Neuron (in vitro differentiated cells): ENCODE data around the gene FAM76A.
"Not testable (repeated sequence)": the region's sequence is repeated elsewhere in the genome, so short reads cannot be mapped to it uniquely, and the experiment has no call there.

Experiments used
- H2AFZ ChIP-seq: one replicate; pipeline ENCODE4 v1.6.1; 2013; ENCODE audit warnings: low read depth, mild to moderate bottlenecking, inconsistent platforms, low read length, moderate library complexity
- H3K27me3 ChIP-seq: one replicate; pipeline ENCODE4 v1.6.1; 2013; ENCODE audit warnings: low read length; ENCODE audit not compliant: insufficient read depth
- H3K36me3 ChIP-seq: one replicate; pipeline ENCODE4 v1.6.1; 2013; ENCODE audit warnings: low read length; ENCODE audit not compliant: insufficient read depth
- H3K4me1 ChIP-seq: one replicate; pipeline ENCODE4 v1.6.1; 2013; ENCODE audit warnings: low read length; ENCODE audit not compliant: insufficient read depth
- H3K4me3 ChIP-seq: 2 replicates; pipeline ENCODE4 v1.5.1; 2013; ENCODE audit warnings: mild to moderate bottlenecking, low read length, moderate library complexity
- H3K9me3 ChIP-seq: one replicate; pipeline ENCODE4 v1.6.1; 2013; ENCODE audit warnings: low read length

Gene FAM76A

GRCh38 chr1:27773826-27774445 is 48.2 kb downstream of the FAM76A start:
- Histone ChIP-seq H3K4me3 (peak overlapping the region; percentile 88), H3K36me3 (peaks cover 5% of the 10 kb centered on the region), H2AFZ (peak overlapping the region; percentile 26), H3K4me1 (peaks cover 11% of the 10 kb centered on the region), H3K9me3 (no peaks in the 10 kb centered on the region), H3K27me3 (no peaks in the 10 kb centered on the region)

- no peak overlapping the region for H2AFZ ChIP-seq
Observed at GRCh38 chr1:27774654-27775053, 48.9 kb downstream of the FAM76A start.

GRCh38 chr1:27775336-27775735 is 49.6 kb downstream of the FAM76A start:
- H3K9me3 ChIP-seq, H3K4me3 ChIP-seq, H3K36me3 ChIP-seq, H2AFZ ChIP-seq, H3K27me3 ChIP-seq: not testable (repeated sequence)
- H3K4me1 ChIP-seq, result peaks cover 10% of the 10 kb centered on the region

More at GRCh38 chr1:27774654-27775053, 48.9 kb downstream of the FAM76A start:
- Histone ChIP-seq H3K4me1 (peaks cover 11% of the 10 kb centered on the region), H3K27me3 (no peaks in the 10 kb centered on the region), H3K4me3 (peak overlapping the region; percentile 17), H3K9me3 (no peaks in the 10 kb centered on the region), H3K36me3 (peaks cover 5% of the 10 kb centered on the region)

GRCh38 chr1:27776276-27776675 is 50.5 kb downstream of the FAM76A start:
- H3K36me3 ChIP-seq, H3K4me3 ChIP-seq, H3K4me1 ChIP-seq, H3K27me3 ChIP-seq, H3K9me3 ChIP-seq, H2AFZ ChIP-seq: not testable (repeated sequence)

GRCh38 chr1:27778056-27778455 is 52.3 kb downstream of the FAM76A start:
- Histone ChIP-seq H3K9me3 (no peaks in the 10 kb centered on the region), H3K4me1 (peaks cover 8% of the 10 kb centered on the region), H3K36me3 (peaks cover 7% of the 10 kb centered on the region), H3K4me3 (no peak overlapping the region), H2AFZ (no peak overlapping the region), H3K27me3 (no peaks in the 10 kb centered on the region)

- H3K4me3 ChIP-seq, result no peak overlapping the region
- peaks cover 7% of the 10 kb centered on the region for H3K36me3 ChIP-seq
- H3K27me3 ChIP-seq, result no peaks in the 10 kb centered on the region
- H2AFZ ChIP-seq, result no peak overlapping the region
- H3K4me1 ChIP-seq, result peaks cover 2% of the 10 kb centered on the region
- H3K9me3 ChIP-seq, result no peaks in the 10 kb centered on the region
Observed at GRCh38 chr1:27779122-27779521, 53.4 kb downstream of the FAM76A start.

GRCh38 chr1:27782950-27783349 is 57.2 kb downstream of the FAM76A start:
- Histone ChIP-seq H2AFZ (no peak overlapping the region), H3K4me3 (no peak overlapping the region), H3K4me1 (no peaks in the 10 kb centered on the region), H3K9me3 (no peaks in the 10 kb centered on the region), H3K36me3 (peaks cover 2% of the 10 kb centered on the region), H3K27me3 (no peaks in the 10 kb centered on the region)

- no peaks in the 10 kb centered on the region for H3K9me3 ChIP-seq
- H3K27me3 ChIP-seq, result no peaks in the 10 kb centered on the region
- no peaks in the 10 kb centered on the region for H3K4me1 ChIP-seq
- H2AFZ ChIP-seq, result no peak overlapping the region
- peaks cover 2% of the 10 kb centered on the region for H3K36me3 ChIP-seq
- H3K4me3 ChIP-seq, result no peak overlapping the region
Observed at GRCh38 chr1:27784700-27785099, 58.9 kb downstream of the FAM76A start.

- peaks cover 4% of the 10 kb centered on the region for H3K36me3 ChIP-seq
- H3K4me1 ChIP-seq, result no peaks in the 10 kb centered on the region
- H3K4me3 ChIP-seq, result no peak overlapping the region
Observed at GRCh38 chr1:27785781-27786455, 60.2 kb downstream of the FAM76A start.

GRCh38 chr1:27787895-27788294 is 62.1 kb downstream of the FAM76A start:
- Histone ChIP-seq H2AFZ (no peak overlapping the region), H3K4me3 (no peak overlapping the region), H3K36me3 (peaks cover 9% of the 10 kb centered on the region), H3K27me3 (no peaks in the 10 kb centered on the region), H3K4me1 (no peaks in the 10 kb centered on the region), H3K9me3 (no peaks in the 10 kb centered on the region)

More at GRCh38 chr1:27785781-27786455, 60.2 kb downstream of the FAM76A start:
- Histone ChIP-seq H3K9me3 (no peaks in the 10 kb centered on the region), H3K27me3 (no peaks in the 10 kb centered on the region), H2AFZ (no peak overlapping the region)

- Histone ChIP-seq H3K4me3 (no peak overlapping the region), H3K4me1 (no peaks in the 10 kb centered on the region), H3K36me3 (peaks cover 23% of the 10 kb centered on the region), H3K27me3 (no peaks in the 10 kb centered on the region), H2AFZ (no peak overlapping the region), H3K9me3 (no peaks in the 10 kb centered on the region)
Observed at GRCh38 chr1:27789540-27790041, 63.8 kb downstream of the FAM76A start.

GRCh38 chr1:27790270-27790669 is 64.5 kb downstream of the FAM76A start:
- H3K27me3 ChIP-seq, H3K9me3 ChIP-seq, H3K4me1 ChIP-seq, H2AFZ ChIP-seq, H3K4me3 ChIP-seq: not testable (repeated sequence)
- peaks cover 27% of the 10 kb centered on the region for H3K36me3 ChIP-seq

GRCh38 chr1:27795601-27796000 is 69.8 kb downstream of the FAM76A start:
- Histone ChIP-seq H3K4me1 (no peaks in the 10 kb centered on the region), H3K36me3 (peaks cover 50% of the 10 kb centered on the region), H2AFZ (no peak overlapping the region), H3K9me3 (no peaks in the 10 kb centered on the region), H3K27me3 (no peaks in the 10 kb centered on the region), H3K4me3 (no peak overlapping the region)
